ENCODE data around the gene CACNA1D.
"Not testable (repeated sequence)": the region's sequence is repeated elsewhere in the genome, so short reads cannot be mapped to it uniquely, and the experiment has no call there.

The CACNA1D gene

DNA sequence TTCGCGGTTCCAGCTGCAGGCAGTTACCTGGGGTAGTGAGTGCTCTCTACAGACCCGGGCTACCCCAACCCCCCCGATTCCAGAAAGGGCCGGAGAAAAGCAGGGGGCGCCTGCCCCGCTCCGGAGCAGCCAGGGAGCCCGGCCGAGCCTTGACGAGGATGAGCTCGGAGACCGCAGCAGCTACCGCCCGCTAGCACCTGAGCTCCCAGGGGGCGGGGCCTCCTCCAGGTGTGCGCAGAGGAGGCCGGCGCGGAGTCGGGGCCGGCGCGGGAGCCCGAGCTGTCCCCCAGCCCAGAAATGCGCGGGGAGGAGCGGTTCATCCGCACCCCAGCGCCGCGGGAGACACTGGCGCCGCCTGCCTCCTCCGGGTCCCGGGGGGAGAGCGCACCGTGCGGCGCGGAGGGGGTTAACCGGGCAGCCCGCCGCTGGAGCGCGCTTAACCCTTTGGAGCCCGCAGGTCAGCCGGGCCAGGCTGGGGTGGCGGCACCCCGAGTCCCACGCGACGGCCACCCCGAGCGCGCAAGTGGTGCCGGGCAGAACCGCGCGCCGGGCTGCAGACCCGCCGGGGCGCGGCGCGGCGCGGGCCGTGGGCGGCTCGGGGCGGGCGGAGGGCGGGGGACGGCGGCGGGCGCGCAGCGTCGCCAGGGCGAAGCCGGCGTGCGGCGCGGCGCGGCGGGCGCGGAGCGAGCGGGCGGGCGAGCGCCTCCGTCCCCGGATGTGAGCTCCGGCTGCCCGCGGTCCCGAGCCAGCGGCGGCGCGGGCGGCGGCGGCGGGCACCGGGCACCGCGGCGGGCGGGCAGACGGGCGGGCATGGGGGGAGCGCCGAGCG is at the start of gene CACNA1D:
Gene CACNA1D (plus strand): TSS at position 649 of the 829 bp plus-strand sequence. CDS start 556 bp downstream, outside the sequence.
- in situ Hi-C loops (cut with MboI; ENCODE audit: low sequenced_read_pairs): no loop called here

DNA sequence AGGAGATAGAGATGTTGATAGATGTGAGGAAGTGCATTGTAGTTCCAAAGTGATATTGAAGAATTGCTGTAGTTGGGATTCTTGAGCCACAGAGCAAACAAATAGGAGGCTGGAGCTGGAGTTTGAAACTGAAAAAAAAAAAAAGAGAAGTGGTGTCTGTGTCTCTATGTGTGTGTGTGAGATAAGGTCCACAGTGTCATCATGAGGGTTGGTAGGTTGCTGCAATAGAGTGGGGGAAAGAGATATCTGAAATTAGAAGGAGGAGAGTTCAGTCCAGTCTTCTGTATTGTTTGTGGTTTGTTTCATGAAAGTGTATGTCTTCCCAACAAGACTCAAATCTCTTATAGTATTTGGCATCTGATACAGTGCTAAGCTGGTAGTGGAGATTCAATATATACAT is 37.3 kb upstream of the CACNA1D start:
- in situ Hi-C loops (cut with MboI; ENCODE audit: low sequenced_read_pairs): no loop called here

DNA sequence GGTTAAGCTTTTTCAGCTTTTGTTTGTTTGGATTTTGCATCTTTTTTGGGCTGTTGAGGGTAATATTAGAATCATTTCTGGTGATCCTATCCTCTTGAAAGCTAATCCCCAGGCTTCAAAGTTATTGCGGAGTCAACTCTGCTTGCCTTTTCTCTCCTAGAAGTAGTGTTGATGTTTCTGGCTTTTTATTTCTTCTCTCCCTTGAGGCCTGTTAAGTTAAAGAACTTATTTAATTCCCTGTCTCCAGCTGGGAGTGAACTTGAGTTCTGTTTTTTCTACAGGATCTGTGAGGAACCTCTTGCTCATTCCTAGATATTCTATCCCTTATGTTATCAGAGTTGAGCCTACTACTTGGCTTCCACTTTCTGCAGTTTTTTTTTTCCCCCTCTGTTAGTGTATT is 34.1 kb upstream of the CACNA1D start:
- in situ Hi-C loops (cut with MboI; ENCODE audit: low sequenced_read_pairs): no loop called here

DNA sequence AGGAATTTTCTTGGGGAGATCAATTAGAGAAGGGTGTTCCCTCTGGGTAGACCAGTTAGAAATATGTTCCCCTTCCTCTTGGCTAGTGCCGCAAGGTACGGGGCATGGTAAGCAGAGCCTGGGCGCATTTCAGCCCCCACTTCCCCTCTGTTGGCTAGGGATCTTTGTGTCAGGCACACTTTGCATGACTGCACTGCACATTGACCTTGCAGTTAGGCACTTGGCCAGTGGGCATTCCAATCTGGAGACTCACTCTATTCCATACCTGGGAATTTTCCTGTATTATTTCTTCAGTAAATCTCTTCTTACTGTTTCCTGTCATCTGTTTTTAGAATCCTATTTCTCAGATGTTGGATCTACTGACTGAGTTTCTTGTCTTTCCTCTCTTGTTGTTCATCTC is 30.0 kb upstream of the CACNA1D start:
- in situ Hi-C loops (cut with MboI; ENCODE audit: low sequenced_read_pairs): no loop called here

DNA sequence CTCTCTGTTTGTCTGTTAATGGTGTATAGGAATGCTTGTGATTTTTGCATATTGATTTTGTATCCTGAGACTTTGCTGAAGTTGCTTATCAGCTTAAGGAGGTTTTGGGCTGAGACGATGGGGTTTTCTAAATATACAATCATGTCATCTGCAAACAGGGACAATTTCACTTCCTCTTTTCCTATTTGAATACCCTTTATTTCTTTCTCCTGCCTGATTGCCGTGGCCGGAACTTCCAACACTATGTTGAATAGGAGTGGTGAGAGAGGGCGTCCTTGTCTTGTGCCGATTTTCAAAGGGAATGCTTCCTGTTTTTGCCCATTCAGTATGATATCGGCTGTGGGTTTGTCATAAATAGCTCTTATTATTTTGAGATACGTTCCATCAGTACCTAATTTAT is 24.7 kb upstream of the CACNA1D start:
- in situ Hi-C loops (cut with MboI; ENCODE audit: low sequenced_read_pairs): not testable (repeated sequence)

DNA sequence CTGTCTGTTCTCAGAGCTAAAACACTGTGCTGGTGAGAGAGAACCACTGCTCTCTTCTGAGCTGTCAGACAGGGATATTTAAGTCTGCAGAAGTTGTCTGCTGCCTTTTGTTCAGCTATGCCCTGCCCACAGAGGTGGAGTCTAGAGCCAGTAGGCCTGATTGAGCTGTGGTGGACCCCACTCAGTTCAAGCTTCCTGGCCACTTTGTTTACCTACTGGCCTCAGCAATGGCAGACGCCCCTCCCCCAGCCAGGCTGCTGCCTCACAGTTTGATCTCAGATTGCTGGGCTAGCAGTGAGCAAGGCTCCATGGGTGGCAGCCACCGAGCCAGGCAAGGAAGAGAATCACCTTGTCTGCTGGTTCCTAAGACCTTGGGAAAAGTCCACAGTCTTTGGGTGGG is 21.0 kb upstream of the CACNA1D start:
- in situ Hi-C loops (cut with MboI; ENCODE audit: low sequenced_read_pairs): no loop called here

DNA sequence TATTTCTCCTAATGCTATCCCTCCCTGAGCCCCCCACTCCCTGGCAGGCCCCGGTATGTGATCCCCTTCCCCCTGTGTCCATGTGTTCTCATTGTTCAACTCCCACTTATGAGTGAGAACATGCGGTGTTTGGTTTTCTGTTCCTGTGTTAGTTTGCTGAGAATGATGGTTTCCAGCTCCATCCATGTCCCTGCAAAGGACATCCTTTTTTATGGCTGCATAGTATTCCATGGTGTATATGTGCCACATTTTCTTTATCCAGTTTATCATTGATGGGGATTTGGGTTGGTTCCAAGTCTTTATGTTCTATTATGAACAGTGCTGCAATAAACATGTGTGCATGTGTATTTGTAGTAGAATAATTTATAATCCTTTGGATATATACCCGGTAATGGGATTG is 18.0 kb upstream of the CACNA1D start:
- in situ Hi-C loops (cut with MboI; ENCODE audit: low sequenced_read_pairs): not testable (repeated sequence)

DNA sequence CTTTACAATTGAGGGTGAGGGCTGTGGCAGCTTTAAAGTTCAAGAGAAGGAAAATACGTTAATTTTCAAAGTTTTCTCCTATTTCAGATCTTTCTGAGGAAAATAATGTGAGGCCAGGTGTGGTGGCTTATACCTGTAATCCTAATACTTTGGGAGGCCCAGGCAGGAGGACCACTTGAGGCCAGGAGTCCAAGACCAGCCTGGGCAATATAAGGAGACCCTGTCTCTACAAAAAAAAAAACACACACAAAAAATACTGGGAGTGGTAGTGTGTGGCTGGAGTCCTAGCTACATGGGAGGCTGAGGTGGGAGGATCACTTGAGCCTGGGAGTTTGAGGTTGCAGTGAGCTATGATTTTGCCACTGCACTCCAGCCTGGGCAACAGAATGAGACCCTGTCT is 16.7 kb upstream of the CACNA1D start:
- in situ Hi-C loops (cut with MboI; ENCODE audit: low sequenced_read_pairs): not testable (repeated sequence)

DNA sequence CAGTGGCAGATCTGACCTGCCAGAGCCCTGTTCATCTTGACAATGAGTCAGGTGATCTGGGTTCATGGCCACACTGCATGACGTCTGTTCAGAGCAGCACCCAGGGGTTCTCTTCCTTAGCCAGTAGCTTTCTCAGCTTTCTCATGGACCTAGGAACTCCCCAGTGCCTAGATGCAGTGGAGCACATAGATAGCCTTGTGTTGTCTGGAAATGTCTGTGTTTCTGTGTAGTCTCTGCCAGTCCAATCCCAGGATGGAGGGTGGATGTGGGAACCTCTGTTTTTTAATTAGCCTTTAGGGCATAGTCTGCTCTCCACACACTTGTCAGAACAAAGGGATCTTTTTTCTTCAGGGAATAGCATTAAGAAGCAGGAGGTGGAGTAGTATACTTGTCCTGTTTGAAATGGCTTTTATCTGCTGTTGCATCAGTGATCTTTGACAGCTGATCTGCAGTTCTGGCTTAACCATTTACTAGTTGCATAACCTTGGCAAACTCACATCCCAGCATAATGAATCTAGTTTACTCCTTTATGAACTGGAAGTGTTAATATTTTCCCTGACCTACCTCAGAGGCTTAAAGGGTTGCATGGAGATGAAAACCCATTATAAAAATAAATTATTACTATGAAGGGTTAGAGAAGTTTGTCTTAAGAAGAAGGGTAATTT is 16.1 kb upstream of the CACNA1D start:
- in situ Hi-C loops (cut with MboI; ENCODE audit: low sequenced_read_pairs): no loop called here

DNA sequence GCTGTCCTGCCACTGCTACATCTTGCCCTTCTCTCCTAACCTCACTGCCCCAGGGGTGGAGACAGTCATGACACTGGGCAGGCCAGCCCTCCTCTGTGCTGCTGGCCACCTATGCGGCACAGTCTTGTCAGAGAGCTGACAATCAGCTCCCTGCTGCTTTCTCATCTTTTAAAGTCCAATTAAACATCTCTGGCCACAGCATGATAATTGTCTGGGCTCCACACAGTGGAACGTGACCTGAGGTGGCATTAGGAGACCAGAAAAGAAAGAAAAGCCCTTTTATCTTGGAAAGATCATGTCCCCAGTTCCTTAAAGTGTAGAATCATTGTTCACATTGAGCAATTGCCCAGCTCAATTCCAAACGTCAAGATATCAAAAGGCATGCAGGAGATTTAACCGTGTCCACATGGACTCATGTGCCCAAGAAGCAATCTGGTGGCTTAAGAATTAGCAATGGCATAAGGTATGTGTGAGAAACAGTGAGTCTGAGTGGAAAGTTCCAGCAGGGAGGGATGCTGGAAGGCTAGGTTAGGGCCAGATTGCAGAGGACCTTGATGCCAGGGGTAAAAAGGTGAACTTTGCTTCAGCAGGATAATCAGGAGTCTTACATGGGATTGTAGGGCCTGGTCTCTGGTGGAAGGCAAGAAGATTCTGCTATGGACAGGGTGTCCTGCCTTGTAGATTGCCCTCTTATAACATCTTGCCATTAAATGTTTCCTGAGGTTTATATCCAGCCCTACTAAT is 15.3 kb upstream of the CACNA1D start:
- in situ Hi-C loops (cut with MboI; ENCODE audit: low sequenced_read_pairs): no loop called here

DNA sequence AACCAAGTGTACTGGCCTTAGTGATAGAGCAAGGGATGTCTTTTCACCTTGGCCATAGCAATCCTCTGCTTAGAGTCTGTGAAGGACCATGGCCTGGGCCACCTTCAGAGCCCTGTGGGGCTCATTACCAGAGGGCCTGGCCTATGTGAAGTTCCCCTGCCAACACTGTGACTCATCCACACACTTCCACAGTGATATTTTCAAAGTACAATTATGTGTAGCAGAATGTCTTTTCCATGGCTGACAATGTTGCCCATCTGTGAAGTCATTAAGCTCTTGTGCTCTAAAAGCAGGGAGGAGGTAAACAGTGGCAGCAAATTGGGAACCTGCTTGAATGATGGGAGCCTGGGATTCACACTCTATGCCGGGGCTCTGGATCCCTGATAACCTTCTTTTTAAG is 12.2 kb upstream of the CACNA1D start:
- in situ Hi-C loops (cut with MboI; ENCODE audit: low sequenced_read_pairs): no loop called here

DNA sequence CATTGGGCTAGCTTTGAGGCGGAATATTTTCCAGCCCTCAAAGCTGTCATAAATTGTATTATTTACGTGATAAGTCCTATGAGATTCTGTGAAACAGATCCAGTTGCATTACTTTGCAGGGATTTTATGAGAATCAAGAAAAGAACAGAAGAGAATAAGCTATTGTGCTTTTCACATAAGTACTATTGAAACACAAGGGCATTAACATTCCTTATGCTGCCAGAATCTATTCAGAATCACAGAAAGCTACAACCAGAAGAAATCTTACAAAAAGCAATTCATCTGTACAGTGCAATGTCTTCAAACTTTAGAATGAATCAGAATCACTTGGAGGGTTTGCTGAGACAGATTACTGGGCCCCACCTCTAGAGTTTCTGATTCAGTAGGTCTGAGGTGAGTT is 10.6 kb upstream of the CACNA1D start:
- in situ Hi-C loops (cut with MboI; ENCODE audit: low sequenced_read_pairs): no loop called here

DNA sequence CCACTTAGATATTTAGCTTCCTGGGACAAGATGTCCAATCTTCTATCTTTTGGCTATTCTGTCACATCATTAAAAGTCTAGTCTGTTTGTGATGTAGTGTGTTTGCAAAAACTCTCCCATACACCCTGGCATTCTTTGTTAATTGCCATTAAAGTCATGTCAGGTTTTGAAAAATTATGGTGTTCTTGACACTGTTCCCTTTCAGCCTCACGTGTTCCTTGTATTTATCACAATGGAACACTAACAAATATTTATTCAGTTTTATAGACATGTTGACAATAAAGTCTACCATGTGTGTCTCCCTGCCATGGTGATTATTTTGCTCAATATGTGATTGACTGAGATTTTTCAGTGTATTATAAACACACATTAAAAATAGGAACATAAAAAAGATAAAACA is 9.4 kb upstream of the CACNA1D start:
- in situ Hi-C loops (cut with MboI; ENCODE audit: low sequenced_read_pairs): no loop called here

DNA sequence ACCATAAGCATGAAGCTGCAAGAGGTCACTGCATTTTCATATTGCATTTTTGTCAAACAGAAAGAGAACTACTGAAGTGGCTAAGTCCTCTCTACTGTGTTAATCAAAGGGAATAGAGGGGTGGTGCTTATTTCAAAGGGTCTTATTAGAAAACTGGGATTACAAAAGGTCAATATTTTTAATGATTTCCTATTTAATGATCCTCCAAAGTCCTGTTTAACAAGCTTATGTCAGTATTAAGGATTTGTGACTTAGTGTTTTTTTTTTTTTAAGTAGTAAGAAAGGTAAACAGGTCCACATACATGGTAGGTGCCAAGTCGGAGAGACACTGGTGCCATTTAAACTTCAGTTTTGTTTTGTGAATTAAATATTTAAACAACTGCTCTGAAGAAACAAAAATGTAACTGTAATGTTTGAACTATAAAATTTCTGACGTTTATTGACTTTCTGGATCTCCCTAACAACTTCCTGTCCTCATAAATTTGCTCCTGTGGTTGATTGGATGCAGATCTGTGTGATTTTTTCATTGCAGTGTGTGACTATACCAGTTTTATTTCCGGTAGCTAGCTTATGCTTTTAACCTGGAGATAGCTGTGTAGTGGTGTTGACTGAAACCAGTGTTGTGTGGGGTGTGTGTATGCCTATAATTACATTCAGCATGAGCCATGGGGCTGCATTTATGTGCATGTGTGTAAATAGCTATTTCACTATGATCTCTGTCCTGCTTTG is 8.6 kb upstream of the CACNA1D start:
- in situ Hi-C loops (cut with MboI; ENCODE audit: low sequenced_read_pairs): no loop called here

DNA sequence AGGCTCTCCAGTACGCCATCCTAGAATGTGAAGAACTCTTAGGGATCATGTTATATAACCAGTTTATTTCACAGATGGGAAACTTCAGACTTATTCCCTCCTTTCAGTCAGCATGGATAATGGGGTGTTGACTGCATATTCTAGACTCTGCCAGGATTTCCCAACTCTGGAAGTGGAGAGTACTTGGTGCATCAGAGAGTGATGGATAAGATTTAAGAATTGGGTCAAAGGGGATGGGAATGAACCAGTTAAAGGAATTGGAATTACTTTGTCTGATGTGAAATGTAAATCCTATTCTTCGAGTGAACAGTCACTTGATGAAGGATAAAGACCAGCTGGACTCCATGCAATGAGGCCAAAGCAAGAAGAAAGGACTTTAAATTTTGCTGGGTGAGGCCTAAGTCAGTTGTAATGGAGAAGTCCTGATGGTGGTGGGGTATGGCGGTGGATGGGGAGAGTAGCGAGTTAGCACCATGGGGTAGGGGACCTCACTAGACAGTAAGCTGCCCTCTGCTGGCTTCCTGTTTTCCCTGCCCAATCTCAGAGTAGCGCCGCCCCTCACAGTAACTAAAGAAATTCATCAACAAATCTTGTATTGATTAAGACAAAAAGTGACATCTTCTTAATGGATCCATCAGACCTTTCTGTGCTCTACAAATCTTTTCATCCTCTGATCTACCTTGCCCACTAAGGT is 7.3 kb upstream of the CACNA1D start:
- in situ Hi-C loops (cut with MboI; ENCODE audit: low sequenced_read_pairs): no loop called here

DNA sequence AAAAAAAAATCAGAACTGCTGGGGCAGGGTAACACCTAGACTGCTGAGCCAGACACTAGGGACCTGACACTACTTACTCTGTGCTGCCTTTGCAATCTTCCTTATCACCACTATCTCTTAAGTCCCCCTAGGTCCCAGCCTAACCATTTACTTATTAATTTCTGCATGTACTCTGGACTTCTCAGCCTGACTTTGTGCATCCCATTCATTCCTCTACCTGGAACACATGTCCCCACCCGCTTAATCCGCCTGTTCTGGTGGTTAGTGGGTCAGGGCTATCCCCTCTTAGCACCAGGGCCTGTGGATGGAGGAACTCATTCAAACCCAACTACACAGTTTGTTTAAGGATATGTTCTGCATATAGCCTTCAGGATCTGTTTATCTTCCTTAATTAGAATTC is 5.0 kb upstream of the CACNA1D start:
- in situ Hi-C loops (cut with MboI; ENCODE audit: low sequenced_read_pairs): no loop called here

DNA sequence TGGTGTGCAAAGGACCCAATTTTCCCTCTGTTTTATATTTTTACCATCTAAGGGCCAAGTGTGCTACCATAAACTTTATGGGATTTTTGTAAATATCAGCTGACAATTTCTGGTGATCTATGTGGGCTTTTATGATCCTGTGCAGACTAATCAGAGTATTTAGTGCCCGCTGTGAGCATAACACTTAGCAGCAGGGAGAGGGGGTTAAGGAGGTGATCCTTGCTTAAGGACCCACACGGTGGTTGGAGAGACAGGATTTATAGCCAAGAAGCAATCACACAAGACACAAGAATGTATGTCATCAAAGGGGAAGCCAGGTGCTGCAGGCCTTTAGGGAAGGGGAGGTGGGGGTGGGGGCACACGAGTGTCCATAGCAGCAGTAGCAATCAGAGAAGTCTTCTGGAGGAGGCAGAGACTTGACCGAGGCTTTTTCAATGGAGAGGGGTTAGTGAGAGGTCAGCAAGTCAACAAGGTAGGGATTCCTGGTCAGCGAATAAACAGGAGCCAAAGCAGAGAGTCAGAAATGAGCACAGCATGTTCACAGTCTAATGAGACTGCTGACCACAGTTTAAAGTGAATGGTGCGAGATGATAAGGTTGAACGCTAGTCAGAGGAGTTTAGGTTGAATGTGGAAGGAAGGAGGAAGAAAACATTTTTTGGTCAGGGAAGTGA is 4.5 kb upstream of the CACNA1D start:
- in situ Hi-C loops (cut with MboI; ENCODE audit: low sequenced_read_pairs): no loop called here

DNA sequence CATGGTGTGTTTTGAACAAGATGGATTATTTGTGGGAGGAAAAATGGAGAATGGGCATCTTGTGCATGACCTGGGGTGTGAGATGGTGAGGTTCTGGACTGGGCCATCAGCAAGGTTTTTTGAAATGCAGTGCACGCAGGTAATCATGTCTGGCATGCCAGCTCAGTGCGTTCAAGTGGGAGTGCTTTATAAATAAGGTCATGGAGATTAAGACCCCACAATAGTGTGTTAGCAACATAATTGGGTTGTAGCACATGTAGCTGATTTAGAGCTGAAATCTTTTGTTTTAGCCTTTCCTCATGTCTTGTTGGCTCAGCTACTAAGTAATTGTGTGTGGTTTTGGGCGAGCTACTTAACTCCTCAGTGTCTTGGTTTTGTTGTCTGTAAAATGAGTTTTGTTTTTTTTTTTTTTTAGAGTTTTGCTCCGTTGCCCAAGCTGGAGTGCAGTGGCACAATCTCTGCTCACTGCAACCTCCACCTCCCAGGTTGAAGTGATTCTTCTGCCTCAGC is 3.9 kb upstream of the CACNA1D start:
- in situ Hi-C loops (cut with MboI; ENCODE audit: low sequenced_read_pairs): no loop called here

DNA sequence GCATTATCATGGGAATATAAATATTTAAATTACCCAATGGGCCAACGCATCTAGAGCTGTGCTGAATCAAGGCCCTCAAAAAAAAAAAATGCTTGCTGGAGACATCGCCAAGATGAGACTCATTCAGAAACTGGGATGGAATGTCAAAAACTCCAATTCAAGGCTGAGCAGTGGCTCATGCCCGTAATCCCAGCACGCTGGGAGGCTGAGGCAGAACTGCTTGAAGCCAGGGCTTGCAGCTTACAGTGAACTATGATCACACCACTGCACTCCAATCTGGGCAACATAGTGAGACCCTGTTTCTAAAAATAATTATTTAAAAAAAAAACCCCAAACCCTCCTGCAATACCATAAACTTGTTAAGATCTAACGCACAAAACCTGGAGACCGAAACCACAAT is 3.1 kb upstream of the CACNA1D start:
- in situ Hi-C loops (cut with MboI; ENCODE audit: low sequenced_read_pairs): no loop called here

DNA sequence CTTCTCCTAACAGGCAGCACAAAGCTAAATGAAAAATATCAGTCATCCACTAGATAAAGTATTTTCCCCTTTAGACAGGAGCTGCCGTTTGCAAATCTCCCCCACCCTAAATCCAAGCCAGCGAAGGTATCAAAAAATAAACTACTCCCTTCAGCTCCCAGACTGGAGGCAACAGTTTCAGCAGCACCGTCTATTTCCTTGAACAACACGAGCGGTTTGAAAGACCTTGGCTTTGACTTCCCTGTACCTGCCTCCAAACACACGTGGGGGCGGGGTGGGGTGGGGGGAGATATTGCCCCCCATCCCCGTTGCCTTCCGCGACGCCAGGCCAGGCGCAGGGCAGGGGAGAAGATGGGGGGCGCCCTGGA is 832 bp upstream of the CACNA1D start:
- in situ Hi-C loops (cut with MboI; ENCODE audit: low sequenced_read_pairs): no loop called here

Measured in HL-60/S4 treated with retinoic acid at 250 ng/mL for 4 days and 3 days (cell line).